Measurements from ENCODE around the gene ERF.

DNA sequence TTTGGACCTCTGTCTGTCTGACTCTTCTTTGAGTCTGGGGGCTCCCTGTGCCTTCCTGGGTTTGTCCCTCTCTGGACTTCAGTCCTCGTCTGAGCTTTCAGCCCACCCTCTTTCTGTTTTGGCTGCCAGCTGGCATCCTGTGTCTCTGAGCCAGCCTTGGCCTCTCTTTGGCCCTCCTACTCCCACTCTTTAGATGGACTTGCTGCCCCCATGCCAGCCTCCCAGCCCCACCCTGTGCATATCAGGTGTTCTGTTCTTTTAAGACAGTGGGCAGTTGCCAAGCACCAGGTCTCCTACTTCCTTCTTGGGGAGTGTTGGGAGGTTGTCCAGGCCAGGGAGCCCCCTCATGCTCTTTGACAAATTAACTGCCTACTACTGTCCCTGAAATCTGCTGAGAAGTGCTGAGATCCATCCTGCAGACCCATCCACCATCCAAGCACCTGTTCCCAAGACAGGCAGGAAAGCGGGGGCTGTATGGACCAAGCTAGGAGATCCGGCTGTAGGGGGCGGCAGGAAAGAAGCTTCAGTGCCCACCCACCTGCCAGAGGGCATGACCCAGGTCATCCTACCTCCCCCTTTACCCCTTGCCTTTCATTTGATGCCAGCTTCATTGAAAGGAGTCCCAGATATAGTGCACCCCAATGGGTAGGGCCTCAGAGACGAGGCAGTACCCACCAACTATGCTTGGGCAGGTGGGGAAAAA, 23.7 kb upstream of the ERF start:
- TF ChIP-seq CTCF (IDR thresholded peaks at IDR 0.05) (no peak), POLR2A (IDR thresholded peaks at IDR 0.05) (no peak)

Data from right lobe of liver (tissue), 4 donors.